ENCODE data around the gene XRN1.

The XRN1 gene

DNA sequence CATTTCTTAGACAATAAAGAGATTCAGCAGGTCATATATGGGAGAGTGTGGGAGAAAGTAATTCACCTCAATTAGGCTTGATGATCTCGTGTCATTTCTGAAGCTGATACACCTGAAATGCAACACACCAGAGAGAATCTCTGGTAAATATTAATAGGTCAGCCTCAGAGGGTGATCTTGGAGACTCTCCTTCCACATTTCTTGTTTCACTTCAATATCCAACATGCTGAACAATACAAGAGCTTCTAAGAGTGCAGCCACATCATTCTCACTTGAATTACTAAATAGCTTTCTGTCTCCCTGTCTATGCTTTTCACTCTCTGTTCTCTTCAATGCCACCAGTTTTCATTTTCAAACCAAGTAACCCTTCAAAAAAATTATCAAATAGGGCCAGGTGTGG lies 151.3 kb downstream of the XRN1 start:
- DNase-seq (ENCODE audit: low read depth) = no peak
- TF ChIP-seq CTCF (IDR thresholded peaks at IDR 0.05; ENCODE audit: insufficient read depth, low read depth, low read length, missing control alignments) = no peak
- no peak overlapping the region for H3K4me3 ChIP-seq (ENCODE audit: low read length)

GRCh38 chr3:142287866-142288638 lies 159.8 kb downstream of the XRN1 start:
- TF ChIP-seq CTCF (IDR thresholded peaks at IDR 0.05; ENCODE audit: insufficient read depth, low read depth, low read length, missing control alignments) = no peak
- no peak for DNase-seq (ENCODE audit: low read depth)
- no peak overlapping the region for H3K4me3 ChIP-seq (ENCODE audit: low read length)

DNA sequence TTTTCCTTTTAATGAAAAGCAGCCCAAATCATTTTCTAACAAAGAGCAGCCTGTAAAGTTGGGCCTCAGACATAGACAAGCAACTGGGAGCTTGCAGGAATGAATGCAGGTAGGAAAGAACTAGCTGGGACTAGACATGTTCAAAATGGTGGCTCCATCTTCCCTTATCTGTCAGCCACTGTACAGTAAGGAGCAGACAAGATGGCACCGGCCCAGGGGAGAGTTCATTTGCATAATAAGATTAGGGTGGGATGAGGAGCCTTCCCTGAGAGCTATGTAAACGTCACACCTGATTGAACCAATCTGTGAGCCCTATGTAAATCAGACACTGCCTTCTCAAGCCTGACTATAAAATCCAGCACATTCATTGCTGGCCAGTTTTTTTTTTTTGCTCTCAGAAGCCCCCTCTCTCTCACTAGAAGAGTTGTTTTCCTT lies 162.7 kb downstream of the XRN1 start:
- no peak for TF ChIP-seq CTCF (IDR thresholded peaks at IDR 0.05; ENCODE audit: insufficient read depth, low read depth, low read length, missing control alignments)
- no peak for DNase-seq (ENCODE audit: low read depth)

GRCh38 chr3:142282503-142282902 lies 165.3 kb downstream of the XRN1 start:
- H3K4me3 ChIP-seq (ENCODE audit: low read length) = no peak overlapping the region
- TF ChIP-seq CTCF (IDR thresholded peaks at IDR 0.05; ENCODE audit: insufficient read depth, low read depth, low read length, missing control alignments) = no peak
- DNase-seq (ENCODE audit: low read depth) = no peak

More for the DNA sequence above, 162.7 kb downstream of the XRN1 start:
- no peak overlapping the region for H3K4me3 ChIP-seq (ENCODE audit: low read length)

DNA sequence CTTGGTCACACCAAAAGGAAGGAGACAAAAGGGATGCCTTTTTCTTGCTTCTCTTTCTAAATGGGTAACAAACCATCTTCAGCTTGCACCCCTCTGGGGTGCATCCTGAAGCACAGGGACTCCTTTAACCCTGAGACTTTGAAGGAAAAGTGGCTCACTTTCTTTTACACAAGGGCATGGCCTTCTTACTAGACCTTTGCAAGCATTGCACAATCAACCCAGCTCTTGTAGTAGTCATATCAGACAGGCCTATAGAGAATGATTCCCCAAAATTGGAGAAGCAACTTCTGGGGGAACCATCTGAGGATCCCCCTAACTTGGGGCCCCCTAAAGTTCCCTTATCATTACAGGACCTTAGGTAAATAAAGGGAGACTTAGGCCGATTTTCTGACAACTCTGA lies 166.4 kb downstream of the XRN1 start:
- no peak for TF ChIP-seq CTCF (IDR thresholded peaks at IDR 0.05; ENCODE audit: insufficient read depth, low read depth, low read length, missing control alignments)
- H3K4me3 ChIP-seq (ENCODE audit: low read length) = no peak overlapping the region
- peak; percentile 25 for DNase-seq (ENCODE audit: low read depth)

DNA sequence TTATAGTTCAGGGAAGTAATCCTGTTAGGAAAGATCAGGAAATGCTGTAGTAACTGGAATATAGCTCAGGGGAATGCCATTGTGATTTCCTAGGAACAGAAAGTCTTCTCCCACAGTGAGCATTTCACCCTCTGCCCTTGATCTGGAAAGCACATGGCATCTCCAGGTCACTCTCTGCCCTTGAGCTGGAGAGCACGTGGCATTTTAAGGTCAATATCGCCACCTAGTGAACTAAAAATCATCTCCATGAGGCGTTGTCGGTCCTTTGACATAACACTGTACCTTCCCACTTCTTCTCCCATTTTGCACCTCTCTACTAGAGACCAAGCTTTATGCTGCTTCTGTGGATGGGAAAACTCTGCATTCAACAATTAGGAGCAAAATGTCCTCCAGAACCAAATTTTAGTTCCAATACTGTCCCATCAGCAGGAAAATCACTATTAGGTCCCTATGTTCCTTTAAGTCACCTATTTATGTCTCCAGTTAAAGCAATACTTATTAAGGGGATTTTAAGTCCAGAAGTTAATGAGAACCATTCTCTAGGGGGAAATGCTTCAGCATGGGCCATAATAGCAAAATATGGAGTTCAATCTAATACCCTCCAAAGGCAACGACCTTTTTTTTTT lies 167.8 kb downstream of the XRN1 start:
- peak; percentile 66 for TF ChIP-seq CTCF (IDR thresholded peaks at IDR 0.05; ENCODE audit: insufficient read depth, low read depth, low read length, missing control alignments)
- DNase-seq (ENCODE audit: low read depth) = peak; percentile 80

More for the DNA sequence above, 167.8 kb downstream of the XRN1 start:
- no peak overlapping the region for H3K4me3 ChIP-seq (ENCODE audit: low read length)

Measured in epithelial cell of esophagus (primary cell).